T-helper 1 cell treated with Interleukin-12 subunit alpha and Interleukin-12 subunit beta and Interleukin-4 antibody, amounts not matched to agents 30 ng/mL and 1 ng/mL, for 36 hours (primary cell): ENCODE measurements around the gene GALNT15. TPM values are rescaled to one million over a fixed set of nuclear protein-coding genes. Genes with fewer than 3 reads are reported as not detected.

ENCODE experiments used
- intact Hi-C: fragments of 100-400 bp; cut with micrococcal nuclease; formaldehyde crosslinking; loops from one replicate; pipeline ENCODE4 v1.15.1; 2024
- total RNA-seq: library from RNA; stranded (reverse); gene quantifications from 2 replicates; pipeline ENCODE4 v1.2.3, GENCODE V29; 2022

Gene GALNT15
- total RNA-seq, 1 donor from 2014 or later, result not detected

- intact Hi-C loops, result no loop called here
Measured at GRCh38 chr3:16224325-16224724, 49.8 kb downstream of the GALNT15 start.

DNA sequence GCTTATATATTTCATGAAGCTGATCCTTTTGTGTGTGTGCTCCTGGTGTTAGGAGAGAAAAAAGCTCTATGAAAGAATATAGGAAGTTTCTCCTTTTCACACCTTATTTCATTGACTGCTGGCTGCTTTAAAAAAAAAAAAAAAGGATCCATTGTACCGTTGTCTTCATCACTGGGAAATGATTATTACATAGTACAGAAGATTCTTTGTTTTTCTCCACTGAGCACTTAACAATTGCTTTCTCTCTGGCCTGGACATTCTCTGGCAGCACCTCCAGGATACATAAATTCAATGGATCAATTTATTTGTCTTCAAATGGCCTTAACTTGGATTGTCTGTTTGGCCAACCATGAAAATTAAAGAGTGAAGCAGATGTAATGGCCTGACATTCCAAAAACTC is 53.1 kb downstream of the GALNT15 start:
- intact Hi-C loops, result no loop called here

DNA sequence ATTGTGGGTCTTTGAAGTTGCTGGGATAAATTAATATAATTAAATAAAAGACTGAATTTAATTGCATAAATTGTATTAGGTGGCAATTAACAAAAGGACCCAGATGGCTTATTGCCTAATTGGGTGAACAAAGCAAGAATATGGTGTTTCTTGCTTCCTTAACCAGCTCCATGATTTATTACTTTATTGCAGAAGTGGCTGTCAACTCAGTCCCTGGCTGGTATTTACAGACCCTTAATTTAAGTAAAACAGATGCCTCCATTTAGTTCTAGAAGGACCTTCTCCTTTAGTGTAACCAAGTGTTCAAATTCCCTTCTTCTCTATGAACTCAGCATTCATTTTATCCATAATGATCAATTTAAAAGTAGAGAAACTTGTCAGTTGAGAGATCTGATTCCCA is 55.2 kb downstream of the GALNT15 start:
- intact Hi-C loops, result no loop called here

GRCh38 chr3:16231983-16232382 is 57.5 kb downstream of the GALNT15 start:
- intact Hi-C loops, result no loop called here

- intact Hi-C loops, result no loop called here
Measured at GRCh38 chr3:16233806-16234205, 59.3 kb downstream of the GALNT15 start.

- intact Hi-C loops, result no loop called here
Measured at GRCh38 chr3:16234281-16234680, 59.8 kb downstream of the GALNT15 start.

GRCh38 chr3:16236030-16236639 is 61.7 kb downstream of the GALNT15 start:
- intact Hi-C loops, result no loop called here

GRCh38 chr3:16236856-16237393 is 62.4 kb downstream of the GALNT15 start:
- intact Hi-C loops, result no loop called here

DNA sequence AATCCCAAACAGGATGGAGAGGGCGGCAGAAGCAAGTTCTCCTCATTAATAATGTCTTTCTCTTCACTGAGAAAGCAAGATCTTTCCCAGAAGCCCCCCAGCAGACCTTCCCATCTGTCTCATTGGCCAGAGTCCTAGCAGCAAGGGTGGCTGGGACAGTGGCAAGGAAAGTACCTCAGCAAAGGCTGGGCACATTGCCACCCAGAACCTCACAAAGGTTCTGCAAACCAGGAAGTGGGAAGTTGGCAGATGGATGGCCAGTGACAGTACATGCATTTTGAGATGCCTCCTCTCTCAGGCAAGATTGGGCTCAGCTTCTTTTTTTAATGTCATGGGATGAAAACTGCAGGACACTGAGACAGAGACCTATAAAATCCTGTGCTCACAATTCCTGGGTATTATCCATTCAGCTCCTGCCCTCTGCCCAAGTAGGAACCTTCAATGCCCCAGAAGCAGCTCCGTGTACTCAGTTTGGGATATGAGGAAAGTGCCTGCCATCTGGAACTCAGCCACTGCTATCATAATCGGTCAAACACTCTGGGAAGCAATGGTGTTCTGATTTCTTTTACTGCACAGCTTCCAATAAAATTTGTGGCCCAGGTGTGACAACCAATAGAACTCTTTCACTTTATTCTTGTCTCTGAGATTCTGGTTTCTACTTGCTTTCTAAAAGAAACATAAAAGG is 64.7 kb downstream of the GALNT15 start:
- intact Hi-C loops, result no loop called here

GRCh38 chr3:16239780-16240179 is 65.3 kb downstream of the GALNT15 start:
- intact Hi-C loops, result no loop called here

DNA sequence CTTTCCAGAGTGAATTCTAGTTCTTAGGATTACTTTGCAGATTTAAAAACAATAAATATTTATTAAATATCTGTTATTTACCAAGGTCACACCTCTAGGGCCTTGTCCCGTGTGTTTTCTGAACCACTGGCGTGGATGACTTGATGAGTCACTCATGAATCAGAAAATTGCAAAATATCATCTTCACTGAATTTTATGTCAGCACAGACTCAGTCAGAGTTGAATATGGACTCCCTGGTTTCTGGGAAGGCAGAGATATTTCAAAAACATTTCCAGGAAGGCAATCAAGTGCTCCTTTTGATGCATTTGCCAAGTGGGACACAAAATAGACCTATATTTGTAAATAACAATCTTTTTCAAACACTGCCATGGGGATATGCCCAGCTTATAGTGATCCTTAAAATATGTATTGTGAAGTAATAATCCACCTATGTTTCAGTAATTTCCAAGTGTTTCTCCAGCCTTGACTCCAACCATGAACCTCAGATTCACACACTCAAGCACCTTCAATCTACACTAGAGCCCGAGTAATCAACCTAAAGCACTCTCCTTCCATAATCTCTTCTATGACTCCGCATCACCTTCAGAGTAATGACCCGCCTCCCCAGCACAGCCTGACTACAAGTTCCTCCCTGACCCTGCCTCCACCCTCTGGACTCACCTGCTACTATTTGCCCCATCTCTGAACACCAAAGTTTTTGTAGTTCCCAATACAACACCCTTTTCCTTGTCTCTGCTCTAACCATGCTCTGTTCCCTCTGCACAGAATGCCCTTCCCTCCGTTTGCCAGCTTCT is 65.9 kb downstream of the GALNT15 start:
- intact Hi-C loops, result no loop called here

DNA sequence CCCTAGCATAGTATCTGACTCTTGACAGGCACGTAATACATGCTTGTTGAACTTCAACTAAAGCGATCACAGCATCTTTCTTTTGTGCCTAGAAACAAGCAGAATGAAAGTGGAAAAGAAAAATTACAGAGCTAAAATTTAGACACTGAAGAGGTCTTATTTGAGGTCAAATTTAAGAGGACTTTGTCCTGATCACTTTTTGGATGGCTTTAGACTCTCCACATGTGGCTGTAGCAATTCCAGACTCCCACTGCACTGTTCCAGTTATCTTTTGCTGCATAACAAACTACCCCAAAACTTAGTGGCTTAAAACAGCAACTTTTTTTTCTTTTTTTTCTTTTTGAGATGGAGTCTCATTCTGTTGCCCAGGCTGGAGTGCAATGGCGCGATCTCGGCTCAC is 66.7 kb downstream of the GALNT15 start:
- intact Hi-C loops, result no loop called here

DNA sequence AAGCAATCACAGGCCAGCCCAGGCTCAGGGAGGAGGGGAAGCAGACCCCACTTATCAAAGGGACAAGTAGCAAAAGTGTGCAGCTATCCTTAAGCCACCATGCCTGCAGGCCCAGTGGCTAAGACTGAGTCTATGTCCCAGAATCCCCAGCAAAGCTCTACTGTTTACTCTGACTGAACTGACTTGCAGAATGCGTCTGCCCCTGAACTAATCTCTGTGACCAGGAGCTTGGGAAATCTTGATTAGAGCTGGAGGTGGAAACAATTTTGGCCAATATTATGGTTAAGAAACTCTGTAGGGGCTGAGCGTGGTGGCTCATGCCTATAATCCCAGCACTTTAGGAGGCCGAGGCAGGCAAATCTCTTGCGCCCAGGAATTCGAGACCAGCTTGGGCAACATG is 67.7 kb downstream of the GALNT15 start:
- intact Hi-C loops, result no loop called here

- intact Hi-C loops, result no loop called here
Measured at GRCh38 chr3:16243706-16244490, 69.4 kb downstream of the GALNT15 start.

GRCh38 chr3:16245609-16246008 is 71.1 kb downstream of the GALNT15 start:
- intact Hi-C loops, result loop anchor here (5.0 kb wide), 1 partner anchor 818 kb away; the partner anchor contains the start of genes EAF1 and METTL6

DNA sequence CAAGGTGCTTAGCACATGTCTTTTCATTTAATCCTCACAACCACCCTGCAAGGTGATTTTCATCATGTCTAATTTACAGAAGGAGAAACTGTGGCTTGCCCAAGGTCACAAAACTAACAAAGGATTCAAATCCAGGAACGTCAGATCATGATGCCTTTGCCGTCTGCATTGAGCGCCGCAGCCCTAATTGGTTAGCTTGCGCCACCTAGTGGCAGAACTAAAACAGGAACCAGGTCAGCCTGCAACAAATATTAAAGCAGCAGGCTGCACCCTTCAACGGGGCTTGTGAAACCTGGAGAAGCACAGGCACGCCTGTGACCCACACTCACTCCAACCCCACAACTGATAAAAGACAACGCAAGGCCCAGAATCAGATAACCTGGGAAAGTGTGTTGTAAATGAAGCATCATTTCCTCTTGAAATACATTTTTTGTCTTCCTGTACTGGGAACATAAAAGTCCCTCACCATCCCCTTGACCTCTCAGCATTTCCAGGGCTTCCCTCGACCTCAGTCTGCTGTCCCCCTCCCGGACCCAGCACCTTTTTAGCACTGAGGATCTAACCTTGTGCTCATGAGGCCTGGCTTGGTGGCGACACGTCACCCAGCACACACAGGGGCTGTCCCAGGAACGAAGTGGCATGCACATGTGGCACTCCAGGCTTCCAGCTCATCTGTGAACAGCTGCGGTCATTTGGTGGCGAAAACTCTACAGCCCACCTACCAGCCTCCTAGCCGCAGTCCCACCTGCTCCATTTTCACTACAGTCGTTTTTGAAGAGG is 73.0 kb downstream of the GALNT15 start:
- intact Hi-C loops, result loop anchor here (1.0 to 5.0 kb wide), 10 partner anchors 17 to 1139 kb away; partner anchors contain the start of genes CAPN7, DPH3, EAF1 and METTL6

DNA sequence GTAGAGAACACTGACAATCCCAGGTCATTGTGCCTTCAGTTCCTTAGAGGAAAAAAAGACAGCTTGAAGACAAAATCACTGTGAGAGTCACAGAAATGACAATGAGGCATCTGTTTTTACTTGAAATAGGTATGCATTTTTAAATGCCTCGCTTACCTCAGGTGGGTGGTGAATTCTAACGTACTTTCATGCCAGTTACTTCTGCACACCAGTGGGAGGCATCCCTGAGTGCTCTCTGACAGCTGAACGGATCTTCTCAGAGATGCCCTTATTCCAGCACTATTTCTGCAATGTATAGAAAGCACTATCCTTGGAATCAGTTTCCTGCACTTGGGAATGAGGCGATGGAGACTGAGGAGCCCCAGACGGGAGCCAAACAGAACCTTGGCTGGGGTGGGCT is 74.1 kb downstream of the GALNT15 start:
- intact Hi-C loops, result loop anchor here (5.0 kb wide), 1 partner anchor 821 kb away; the partner anchor contains the start of genes EAF1 and METTL6

GRCh38 chr3:16249336-16249735 is 74.9 kb downstream of the GALNT15 start:
- intact Hi-C loops, result loop anchor here (5.0 kb wide), 1 partner anchor 822 kb away; the partner anchor contains the start of genes EAF1 and METTL6

DNA sequence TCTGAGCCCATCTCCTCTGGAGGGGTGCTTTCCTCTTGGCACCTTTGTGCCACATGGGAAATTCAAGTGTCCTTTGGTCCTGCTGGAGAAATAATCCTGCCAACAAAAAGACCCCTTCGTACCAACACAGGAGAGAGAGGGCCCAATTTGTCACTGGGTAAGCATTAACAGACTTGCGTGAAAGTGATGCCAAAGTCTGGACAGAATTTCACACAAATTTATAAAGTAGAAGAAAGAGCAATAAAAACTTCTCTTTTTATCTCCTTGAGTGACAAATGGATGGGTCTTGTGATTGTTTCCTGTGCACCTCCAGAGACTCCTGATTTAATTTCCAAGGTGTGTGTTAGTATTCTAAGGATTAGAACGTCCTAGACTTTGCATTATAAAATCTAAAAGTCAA is 75.4 kb downstream of the GALNT15 start:
- intact Hi-C loops, result loop anchor here (5.0 kb wide), 1 partner anchor 823 kb away; the partner anchor contains the start of genes EAF1 and METTL6
